OCI-LY1 (cell line): ENCODE measurements around the gene PDGFRB.

Experiments used
- H2AFZ ChIP-seq: fragments of 200-600 bp; sonication (generic), shearing (Covaris generic); 2 replicates; pipeline ENCODE4 v1.6.0; 2014; ENCODE audit warnings: antibody characterized with exemption, mild to moderate bottlenecking, low read length
- H3F3A ChIP-seq: fragments of 200-600 bp; sonication (generic), shearing (Covaris generic); 2 replicates; pipeline ENCODE4 v1.6.0; 2014; ENCODE audit warnings: mild to moderate bottlenecking, antibody characterized with exemption, low read length, moderate library complexity; ENCODE audit not compliant: insufficient read depth
- H3K27ac ChIP-seq: fragments of 200-600 bp; sonication (generic); 2 replicates; pipeline ENCODE4 v1.5.1; 2014; ENCODE audit warnings: low read length, mixed run types, mild to moderate bottlenecking, low read depth; ENCODE audit not compliant: poor library complexity, severe bottlenecking
- H3K27me3 ChIP-seq: fragments of 200-600 bp; sonication (generic); 2 replicates; pipeline ENCODE4 v1.6.0; 2014; ENCODE audit warnings: antibody characterized with exemption, mild to moderate bottlenecking, low read length, moderate library complexity; ENCODE audit not compliant: insufficient read depth
- H3K36me3 ChIP-seq: fragments of 200-600 bp; sonication (generic); 2 replicates; pipeline ENCODE4 v1.6.1; 2014; ENCODE audit warnings: mild to moderate bottlenecking, antibody characterized with exemption, low read length, moderate library complexity, mixed read lengths; ENCODE audit not compliant: insufficient read depth
- H3K4me1 ChIP-seq: fragments of 200-600 bp; sonication (generic); 2 replicates; pipeline ENCODE4 v1.5.1; 2014; ENCODE audit warnings: mild to moderate bottlenecking, low read length, moderate library complexity; ENCODE audit not compliant: insufficient read depth, severe bottlenecking
- H3K4me2 ChIP-seq: fragments of 200-600 bp; sonication (generic), shearing (Covaris generic); 2 replicates; pipeline ENCODE4 v1.6.1; 2014; ENCODE audit warnings: low read length
- H3K4me3 ChIP-seq: fragments of 200-600 bp; sonication (generic); 2 replicates; pipeline ENCODE4 v1.5.1; 2014; ENCODE audit warnings: low read length, low read depth, mild to moderate bottlenecking, mixed read lengths; ENCODE audit not compliant: poor library complexity, severe bottlenecking
- H3K79me2 ChIP-seq: fragments of 200-600 bp; shearing (Covaris generic); 2 replicates; pipeline ENCODE4 v1.6.1; 2016; ENCODE audit warnings: mixed run types, low read length, mixed read lengths; ENCODE audit not compliant: insufficient read depth
- H3K9ac ChIP-seq: fragments of 200-600 bp; sonication (generic), shearing (Covaris generic); 2 replicates; pipeline ENCODE4 v1.6.1; 2014; ENCODE audit warnings: mild to moderate bottlenecking, low read length, mixed read lengths
- H3K9me2 ChIP-seq: fragments of 200-600 bp; sonication (generic), shearing (Covaris generic); 2 replicates; pipeline ENCODE4 v1.6.1; 2014; ENCODE audit warnings: low read depth, mild to moderate bottlenecking, low read length, mixed read lengths
- H3K9me3 ChIP-seq: fragments of 200-600 bp; shearing (Covaris generic); 2 replicates; pipeline ENCODE4 v1.6.1; 2014; ENCODE audit warnings: low read length, mixed read lengths
- H4K20me1 ChIP-seq: fragments of 200-600 bp; sonication (generic), shearing (Covaris generic); 2 replicates; pipeline ENCODE4 v1.6.0; 2016; ENCODE audit warnings: mild to moderate bottlenecking, low read length; ENCODE audit not compliant: insufficient read depth
- EZH2 ChIP-seq: fragments of 200-600 bp; sonication (generic), shearing (Covaris generic); IDR thresholded peaks from 2 replicates; pipeline ENCODE4 v1.8.0; 2017; ENCODE audit warnings: borderline replicate concordance, mixed run types, mild to moderate bottlenecking, antibody characterized with exemption, low read length, moderate library complexity, mixed read lengths
- TF ChIP-seq, protein P1 (sequence below): fragments of 200-600 bp; sonication (generic), shearing (Covaris generic); IDR thresholded peaks from 2 replicates; pipeline ENCODE4 v1.5.1; 2017; ENCODE audit warnings: mild to moderate bottlenecking, antibody characterized with exemption, low read length, moderate library complexity, mixed read lengths

Gene PDGFRB

GRCh38 chr5:150177721-150178120 is 22.1 kb upstream of the PDGFRB start:
- Histone ChIP-seq H3K79me2 (no peaks in the 10 kb centered on the region), H3K9me2 (no peaks in the 10 kb centered on the region), H3K9ac (no peak overlapping the region), H2AFZ (no peak overlapping the region), H3K4me3 (no peak overlapping the region), H3K4me2 (no peak overlapping the region), H3K36me3 (no peaks in the 10 kb centered on the region), H3K27me3 (0 out of 2 replicates have a peak, but pooled peaks cover 4% of the 10 kb centered on the region), H3K4me1 (no peaks in the 10 kb centered on the region), H3K27ac (no peak overlapping the region), H4K20me1 (no peaks in the 10 kb centered on the region), H3F3A (no peaks in the 10 kb centered on the region), H3K9me3 (no peaks in the 10 kb centered on the region)
- TF ChIP-seq, protein P1, sequence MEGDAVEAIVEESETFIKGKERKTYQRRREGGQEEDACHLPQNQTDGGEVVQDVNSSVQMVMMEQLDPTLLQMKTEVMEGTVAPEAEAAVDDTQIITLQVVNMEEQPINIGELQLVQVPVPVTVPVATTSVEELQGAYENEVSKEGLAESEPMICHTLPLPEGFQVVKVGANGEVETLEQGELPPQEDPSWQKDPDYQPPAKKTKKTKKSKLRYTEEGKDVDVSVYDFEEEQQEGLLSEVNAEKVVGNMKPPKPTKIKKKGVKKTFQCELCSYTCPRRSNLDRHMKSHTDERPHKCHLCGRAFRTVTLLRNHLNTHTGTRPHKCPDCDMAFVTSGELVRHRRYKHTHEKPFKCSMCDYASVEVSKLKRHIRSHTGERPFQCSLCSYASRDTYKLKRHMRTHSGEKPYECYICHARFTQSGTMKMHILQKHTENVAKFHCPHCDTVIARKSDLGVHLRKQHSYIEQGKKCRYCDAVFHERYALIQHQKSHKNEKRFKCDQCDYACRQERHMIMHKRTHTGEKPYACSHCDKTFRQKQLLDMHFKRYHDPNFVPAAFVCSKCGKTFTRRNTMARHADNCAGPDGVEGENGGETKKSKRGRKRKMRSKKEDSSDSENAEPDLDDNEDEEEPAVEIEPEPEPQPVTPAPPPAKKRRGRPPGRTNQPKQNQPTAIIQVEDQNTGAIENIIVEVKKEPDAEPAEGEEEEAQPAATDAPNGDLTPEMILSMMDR, result no peak
- no peak for TF ChIP-seq EZH2

- no peak overlapping the region for H3K27ac ChIP-seq
- H3K9ac ChIP-seq, result no peak overlapping the region
- no peak overlapping the region for H3K4me2 ChIP-seq
- no peaks in the 10 kb centered on the region for H3K9me3 ChIP-seq
- no peaks in the 10 kb centered on the region for H4K20me1 ChIP-seq
- H3K4me1 ChIP-seq, result no peaks in the 10 kb centered on the region
- no peaks in the 10 kb centered on the region for H3K79me2 ChIP-seq
- H3K36me3 ChIP-seq, result no peaks in the 10 kb centered on the region
- H3K9me2 ChIP-seq, result no peaks in the 10 kb centered on the region
- H3K27me3 ChIP-seq, result no peaks in the 10 kb centered on the region
- H2AFZ ChIP-seq, result no peak overlapping the region
- no peaks in the 10 kb centered on the region for H3F3A ChIP-seq
- no peak overlapping the region for H3K4me3 ChIP-seq
- no peak for TF ChIP-seq EZH2
- TF ChIP-seq, protein P1, result no peak
Observed at GRCh38 chr5:150176745-150177477, 21.3 kb upstream of the PDGFRB start.

DNA sequence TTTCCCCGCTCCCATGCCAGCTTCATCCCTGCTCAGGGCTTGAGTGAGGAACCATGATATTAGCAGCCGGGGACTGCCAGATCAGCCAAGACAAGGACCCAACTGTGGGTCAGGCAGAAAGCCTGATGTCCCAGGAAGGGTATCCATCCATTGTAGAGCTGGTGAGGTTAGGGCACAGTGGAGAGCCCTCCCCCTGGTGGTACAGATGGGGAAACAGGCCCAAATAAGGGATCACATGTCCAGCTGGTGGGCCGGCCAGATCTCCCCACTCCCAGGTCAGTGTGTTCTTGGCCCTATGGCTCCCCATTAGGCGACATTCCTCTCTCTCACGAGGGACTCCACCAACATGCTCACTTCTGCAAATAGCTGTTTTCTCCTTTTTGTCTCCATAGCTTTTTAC is 19.9 kb upstream of the PDGFRB start:
- Histone ChIP-seq H2AFZ (no peak overlapping the region), H3K4me2 (no peak overlapping the region), H3F3A (no peaks in the 10 kb centered on the region), H3K4me3 (no peak overlapping the region), H3K27ac (no peak overlapping the region), H3K79me2 (no peaks in the 10 kb centered on the region), H4K20me1 (no peaks in the 10 kb centered on the region), H3K9me2 (no peaks in the 10 kb centered on the region), H3K27me3 (no peaks in the 10 kb centered on the region), H3K36me3 (no peaks in the 10 kb centered on the region), H3K9ac (no peak overlapping the region), H3K4me1 (no peaks in the 10 kb centered on the region), H3K9me3 (no peaks in the 10 kb centered on the region)
- no peak for TF ChIP-seq EZH2
- TF ChIP-seq, protein P1, result peak; percentile 50
